ENCODE results near the gene COL27A1. TPM values are rescaled to one million over a fixed set of nuclear protein-coding genes. Genes with fewer than 3 reads are reported as not detected.

Gene COL27A1
- total and polyA plus RNA-seq, 2 donors (not counting 1 experiment from before 2014, with no cell fraction given), result 0.16 to 0.27 TPM

- intact Hi-C loops (cut with micrococcal nuclease), result no loop called here
Measured at GRCh38 chr9:114300153-114300845, 145.0 kb downstream of the COL27A1 start.

More at GRCh38 chr9:114300153-114300845, 145.0 kb downstream of the COL27A1 start:
- Histone ChIP-seq H3K4me3 (ENCODE audit: control extremely low read depth in 1 of 5, extremely low read depth in 1 of 5, insufficient read depth in 1 of 5, low read depth in 2 of 5, low read length in 4 of 5) (no peak overlapping the region), H3K4me1 (ENCODE audit: control insufficient read depth in 2 of 2, insufficient read depth in 2 of 2, low read length in 2 of 2) (no peaks in the 10 kb centered on the region), H3K27me3 (replicated peaks in 1 of 4; ENCODE audit: control extremely low read depth in 1 of 4, control insufficient read depth in 3 of 4, insufficient read depth in 4 of 4, low read length in 3 of 4) (peaks cover 0 to 4% (median 1%) of the 10 kb centered on the region in 4 experiments), H2AFZ (ENCODE audit: insufficient read depth, low read depth, low read length, poor library complexity, severe bottlenecking) (no peak overlapping the region), H4K20me1 (ENCODE audit: control insufficient read depth, insufficient read depth, low read length, poor library complexity, severe bottlenecking) (no peaks in the 10 kb centered on the region), H3K27ac (ENCODE audit: low read length in 2 of 2) (no peak overlapping the region), H3K4me2 (replicated peaks; ENCODE audit: low read depth, low read length, poor library complexity, severe bottlenecking) (no peak overlapping the region), H3K9ac (ENCODE audit: low read length) (no peak overlapping the region), H3K79me2 (ENCODE audit: control insufficient read depth, insufficient read depth, low read length) (no peaks in the 10 kb centered on the region), H3K36me3 (replicated peaks in 1 of 2; ENCODE audit: control extremely low read depth in 1 of 2, control insufficient read depth in 1 of 2, extremely low read depth in 1 of 2, insufficient read depth in 2 of 2, low read length in 1 of 2) (no peaks in the 10 kb centered on the region), H3K9me3 (ENCODE audit: control extremely low read depth in 1 of 3, control insufficient read depth in 2 of 3, insufficient read depth in 1 of 3, low read length in 2 of 3) (peaks cover 5 to 8% (median 5%) of the 10 kb centered on the region in 3 donors)
- TF ChIP-seq CTCF (IDR thresholded peaks at IDR 0.05) (no peak), EZH2 (IDR thresholded peaks at IDR 0.05; ENCODE audit: borderline replicate concordance, insufficient read depth, low read depth, low read length, poor library complexity, severe bottlenecking) (no peak)
- CTCF ChIA-PET, result interaction anchor here (1.2 kb wide), 1 partner anchor 9 kb away, joined by 7 read pairs; no protein-coding TSS in a partner anchor
- H3K27me3 Mint-ChIP-seq, result peaks cover 4% of the 10 kb centered on the region
- no peaks in the 10 kb centered on the region for H3K9me3 Mint-ChIP-seq (ENCODE audit: insufficient read depth)
- DNase-seq, result no peak
- no peak overlapping the region for H3K27ac Mint-ChIP-seq
- no peak for ATAC-seq (ENCODE audit: low read depth)
- 95% methylated on average over 4 of the region's 4 CpGs for WGBS (ENCODE audit: insufficient coverage)
- POLR2A ChIA-PET, result no interaction called here
- no peak overlapping the region for H3K4me3 Mint-ChIP-seq
- H3K4me1 Mint-ChIP-seq, result no peaks in the 10 kb centered on the region
